ENCODE data around the gene CIRBP. TPM values are rescaled to one million over a fixed set of nuclear protein-coding genes. Genes with fewer than 3 reads are reported as not detected.

Gene CIRBP
- total RNA-seq, 4 donors from 2014 or later: 496 to 546 (median 545) TPM

DNA sequence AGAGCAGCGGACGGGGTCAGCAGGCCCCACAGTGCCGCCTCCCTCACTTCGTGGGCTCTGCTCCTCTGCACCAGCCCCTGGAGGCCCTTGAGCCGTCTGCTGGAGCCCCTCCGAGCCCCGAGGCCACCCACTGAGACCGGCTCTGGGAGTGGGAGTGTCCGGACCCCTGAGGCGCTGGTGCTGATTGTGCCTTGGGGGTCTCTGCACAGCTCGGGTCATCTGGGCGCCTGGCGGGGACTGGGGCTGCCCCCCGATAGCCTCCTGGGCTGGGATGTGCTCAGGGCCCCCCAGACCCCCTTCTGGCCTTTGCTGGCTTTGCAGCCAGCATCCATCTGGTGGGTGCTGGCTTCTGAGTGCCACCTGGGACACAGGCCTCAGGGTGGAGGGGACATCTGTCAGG is 46.7 kb upstream of the CIRBP start:
- TF ChIP-seq POLR2A (IDR thresholded peaks at IDR 0.05): no peak
- TF ChIP-seq, protein P1, sequence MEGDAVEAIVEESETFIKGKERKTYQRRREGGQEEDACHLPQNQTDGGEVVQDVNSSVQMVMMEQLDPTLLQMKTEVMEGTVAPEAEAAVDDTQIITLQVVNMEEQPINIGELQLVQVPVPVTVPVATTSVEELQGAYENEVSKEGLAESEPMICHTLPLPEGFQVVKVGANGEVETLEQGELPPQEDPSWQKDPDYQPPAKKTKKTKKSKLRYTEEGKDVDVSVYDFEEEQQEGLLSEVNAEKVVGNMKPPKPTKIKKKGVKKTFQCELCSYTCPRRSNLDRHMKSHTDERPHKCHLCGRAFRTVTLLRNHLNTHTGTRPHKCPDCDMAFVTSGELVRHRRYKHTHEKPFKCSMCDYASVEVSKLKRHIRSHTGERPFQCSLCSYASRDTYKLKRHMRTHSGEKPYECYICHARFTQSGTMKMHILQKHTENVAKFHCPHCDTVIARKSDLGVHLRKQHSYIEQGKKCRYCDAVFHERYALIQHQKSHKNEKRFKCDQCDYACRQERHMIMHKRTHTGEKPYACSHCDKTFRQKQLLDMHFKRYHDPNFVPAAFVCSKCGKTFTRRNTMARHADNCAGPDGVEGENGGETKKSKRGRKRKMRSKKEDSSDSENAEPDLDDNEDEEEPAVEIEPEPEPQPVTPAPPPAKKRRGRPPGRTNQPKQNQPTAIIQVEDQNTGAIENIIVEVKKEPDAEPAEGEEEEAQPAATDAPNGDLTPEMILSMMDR (IDR thresholded peaks at IDR 0.05): no peak
- no peak overlapping the region for H3K4me3 ChIP-seq (ENCODE audit: low read depth, poor library complexity, severe bottlenecking)
- DNase-seq (ENCODE audit: low spot score in 2 of 2): no peak
- intact Hi-C loops (cut with DNase I; ENCODE audit: low total_unique reads): no loop called here
- 94 to 100% methylated on average over 3 to 9 of the region's 14 CpGs for WGBS, 2 donors

DNA sequence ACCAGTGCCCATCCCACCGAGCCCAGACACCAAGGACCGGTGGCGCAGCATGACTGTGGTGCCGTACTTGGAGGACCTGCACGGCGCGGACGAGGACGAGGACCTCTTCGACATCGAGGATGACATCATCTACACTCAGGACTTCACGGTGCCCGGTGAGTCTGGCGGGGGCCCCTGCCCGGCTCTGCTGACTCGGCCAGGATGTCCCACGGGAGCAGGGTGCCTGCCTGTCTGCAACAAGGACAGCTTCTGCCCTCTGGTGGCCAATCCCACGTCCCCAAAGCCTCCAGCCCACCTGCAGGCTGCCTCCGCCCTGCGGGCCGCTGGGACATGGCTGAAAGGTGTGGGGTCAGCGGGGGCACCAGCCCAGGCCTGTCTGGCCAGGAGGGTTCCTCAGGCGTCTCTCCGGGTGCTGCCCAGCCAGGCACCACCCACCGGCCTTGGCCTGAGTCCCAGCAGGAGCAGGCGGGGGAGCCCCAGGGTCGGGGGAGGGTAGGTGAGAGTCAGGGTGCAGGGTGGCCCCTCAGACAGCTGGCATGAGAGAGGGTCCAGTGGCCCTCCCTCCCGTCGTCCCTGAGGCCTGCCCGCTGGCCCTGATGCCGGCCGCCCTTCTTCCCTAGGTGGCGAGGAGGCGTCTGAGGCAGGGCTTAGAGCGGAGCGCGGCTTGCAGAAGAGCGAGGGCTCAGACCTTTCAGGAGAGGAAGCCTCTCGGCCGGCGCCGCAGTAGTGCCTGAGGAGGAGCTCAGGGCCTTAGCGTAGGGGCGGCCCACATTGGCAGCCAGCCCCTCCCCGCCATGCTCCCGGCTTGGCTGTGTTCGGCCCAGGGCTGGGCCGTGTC is 45.9 kb upstream of the CIRBP start:
- intact Hi-C loops (cut with DNase I; ENCODE audit: low total_unique reads): no loop called here
- H3K4me3 ChIP-seq (ENCODE audit: low read depth, poor library complexity, severe bottlenecking): no peak overlapping the region
- DNase-seq (ENCODE audit: low spot score in 2 of 2): no peak
- 80 to 87% methylated on average over 28 to 46 of the region's 48 CpGs for WGBS, 2 donors
- TF ChIP-seq POLR2A (IDR thresholded peaks at IDR 0.05): no peak
- TF ChIP-seq, protein P1 (IDR thresholded peaks at IDR 0.05): no peak

DNA sequence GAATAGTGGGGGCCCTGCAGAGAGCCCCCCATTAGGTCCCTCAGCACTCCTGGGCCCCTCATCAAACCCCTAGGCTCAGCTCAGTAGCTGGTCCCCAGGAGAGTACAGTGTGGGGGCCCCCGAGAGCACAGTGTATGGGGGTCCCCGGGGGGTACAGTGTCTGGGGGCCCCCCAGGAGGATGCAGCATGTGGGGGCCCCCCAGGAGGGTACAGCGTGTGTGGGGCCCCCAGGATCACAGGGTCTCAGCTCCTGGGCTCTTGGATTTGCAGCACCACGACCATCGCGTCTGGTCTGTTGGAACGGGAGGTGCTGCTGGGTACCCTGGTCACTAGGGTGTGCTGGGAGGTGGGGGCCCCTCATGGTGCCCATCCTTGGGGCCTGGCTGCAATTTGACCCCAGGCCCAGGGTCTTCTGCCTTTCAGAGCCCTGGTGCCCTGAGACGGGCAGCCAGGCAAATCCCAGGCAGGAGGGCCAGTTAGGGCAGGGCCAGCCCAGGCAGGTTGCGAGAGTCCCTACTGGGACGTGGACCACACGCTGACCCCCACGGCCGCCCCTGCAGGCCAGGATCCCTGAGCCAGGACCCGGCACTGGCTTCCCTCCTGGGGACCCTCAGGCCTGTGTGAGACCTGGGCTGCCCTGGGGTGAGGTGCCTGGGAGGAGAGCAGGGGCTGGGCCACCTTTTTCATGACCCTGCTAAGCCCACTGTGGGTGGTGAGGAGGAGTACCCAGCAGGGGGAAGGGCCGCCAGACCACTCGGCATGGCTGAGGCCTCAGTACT is 44.9 kb upstream of the CIRBP start:
- WGBS, 2 donors: 98 to 100% methylated on average over 7 to 11 of the region's 16 CpGs
- H3K4me3 ChIP-seq (ENCODE audit: low read depth, poor library complexity, severe bottlenecking): no peak overlapping the region
- intact Hi-C loops (cut with DNase I; ENCODE audit: low total_unique reads): no loop called here
- no peak for DNase-seq (ENCODE audit: low spot score in 2 of 2)
- TF ChIP-seq, protein P1 (IDR thresholded peaks at IDR 0.05): no peak

DNA sequence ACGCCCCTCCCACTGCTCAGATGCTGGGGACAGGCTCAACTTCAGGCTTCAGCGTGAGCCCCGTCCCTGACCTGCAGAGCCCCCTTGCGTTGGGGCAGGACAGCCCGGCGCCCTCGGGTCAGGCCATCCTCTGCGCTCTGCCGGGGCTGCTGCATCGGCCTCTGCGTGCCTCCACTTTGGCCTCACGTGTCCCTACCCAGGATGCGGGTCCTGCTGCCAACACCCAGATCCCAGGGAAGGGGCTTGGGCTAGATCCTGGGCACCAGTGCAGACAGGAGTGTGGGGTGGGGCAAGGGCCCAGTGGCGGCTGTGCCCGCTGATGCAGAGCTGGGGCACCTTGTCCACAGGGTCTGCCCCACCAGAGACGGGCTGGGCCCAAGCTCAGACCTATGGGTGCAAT is 44.3 kb upstream of the CIRBP start:
- no peak for TF ChIP-seq POLR2A (IDR thresholded peaks at IDR 0.05)
- TF ChIP-seq, protein P1 (IDR thresholded peaks at IDR 0.05): no peak
- no peak for DNase-seq (ENCODE audit: low spot score in 2 of 2)
- intact Hi-C loops (cut with DNase I; ENCODE audit: low total_unique reads): no loop called here
- no peak overlapping the region for H3K4me3 ChIP-seq (ENCODE audit: low read depth, poor library complexity, severe bottlenecking)
- WGBS, 2 donors: 89% methylated on average over 12 to 16 of the region's 16 CpGs

DNA sequence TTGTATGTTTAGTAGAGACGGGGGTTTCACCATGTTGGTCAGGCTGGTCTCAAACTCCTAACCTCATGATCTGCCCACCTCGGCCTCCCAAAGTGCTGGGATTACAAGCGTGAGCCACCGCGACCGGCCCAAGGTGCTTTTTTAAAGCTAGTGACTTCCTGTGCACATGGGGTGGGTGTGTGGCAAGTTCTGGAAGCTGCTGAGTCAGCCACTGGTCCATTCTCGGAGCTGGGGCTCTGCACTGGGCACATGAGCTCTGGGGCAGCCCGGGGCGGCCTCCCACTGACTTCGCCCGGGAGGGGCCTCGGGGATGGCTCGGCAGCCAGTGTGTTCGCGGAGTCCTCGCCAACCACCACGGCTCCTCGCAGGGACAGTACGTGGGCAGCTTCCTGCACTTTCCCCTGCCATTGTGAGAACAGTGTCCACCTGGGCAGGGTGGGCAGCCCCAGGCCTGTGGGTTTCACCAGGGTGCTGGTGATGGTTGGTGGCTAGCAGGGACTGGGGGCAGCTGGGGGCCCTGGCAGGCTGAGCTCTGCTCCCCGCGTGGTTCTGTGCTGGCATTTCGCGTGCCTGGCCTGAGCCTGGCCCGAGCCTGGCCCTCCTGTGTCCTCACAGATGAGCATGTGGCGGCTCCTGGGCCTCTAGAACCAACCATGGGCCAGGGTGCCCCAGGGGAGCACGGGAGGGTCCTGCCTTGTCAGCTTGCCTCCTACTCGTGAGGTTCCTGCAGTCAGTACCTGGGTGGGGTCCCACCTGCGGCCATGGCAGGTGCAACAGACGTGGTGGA is 43.5 kb upstream of the CIRBP start:
- intact Hi-C loops (cut with DNase I; ENCODE audit: low total_unique reads): no loop called here
- no peak overlapping the region for H3K4me3 ChIP-seq (ENCODE audit: low read depth, poor library complexity, severe bottlenecking)
- TF ChIP-seq POLR2A (IDR thresholded peaks at IDR 0.05): no peak
- TF ChIP-seq, protein P1 (IDR thresholded peaks at IDR 0.05): no peak
- no peak for DNase-seq (ENCODE audit: low spot score in 2 of 2)
- 79 to 88% methylated on average over 18 to 24 of the region's 29 CpGs for WGBS, 2 donors
